CD8-positive, alpha-beta memory T cell (primary cell): Measurements from ENCODE around the gene SLC37A1. TPM values are rescaled to one million over a fixed set of nuclear protein-coding genes. Genes with fewer than 3 reads are reported as not detected.

Experiments
- CTCF ChIA-PET: fragments of 350-600 bp; sonication (Branson Sonifier 250); formaldehyde crosslinking; loops from one replicate; lab custom pipeline; 2021; ENCODE audit warnings: antibody characterized with exemption; lab: Charles Lee
- POLR2A ChIA-PET: fragments of 350-600 bp; sonication (Branson Sonifier 250); formaldehyde crosslinking; loops from one replicate; lab custom pipeline; 2021; ENCODE audit warnings: antibody characterized with exemption; lab: Charles Lee
- DNase-seq, 5 donors: peaks; one replicate each; pipeline versions ENCODE4 v3.0.0 to v3.0.0-alpha.2; 2020 to 2022; ENCODE audit warnings: mixed read lengths in 1 of 5
- H3K27ac ChIP-seq: one replicate; pipeline ENCODE4 v1.7.0; 2013; ENCODE audit warnings: low read depth, mild to moderate bottlenecking, low read length, moderate library complexity
- H3K27me3 ChIP-seq: 2 replicates; pipeline ENCODE4 v1.7.0; 2013; ENCODE audit warnings: low read length, mild to moderate bottlenecking; ENCODE audit not compliant: insufficient read depth, poor library complexity, severe bottlenecking
- H3K36me3 ChIP-seq: 2 replicates; pipeline ENCODE4 v1.7.0; 2013; ENCODE audit warnings: mild to moderate bottlenecking, low read length, moderate library complexity; ENCODE audit not compliant: insufficient read depth
- H3K4me1 ChIP-seq: 2 replicates; pipeline ENCODE4 v1.7.0; 2013; ENCODE audit warnings: mild to moderate bottlenecking, low read length, moderate library complexity; ENCODE audit not compliant: insufficient read depth
- H3K4me3 ChIP-seq: 2 replicates; pipeline ENCODE4 v1.7.0; 2013; ENCODE audit warnings: mild to moderate bottlenecking, low read length
- H3K9me3 ChIP-seq: 2 replicates; pipeline ENCODE4 v1.7.0; 2013; ENCODE audit warnings: mild to moderate bottlenecking, low read length
- H3K27ac Mint-ChIP-seq, 8 donors: one replicate each; pipeline ENCODE4 v1.8.0; 2020 to 2021; ENCODE audit warnings: mixed read lengths in 8 of 8, mild to moderate bottlenecking in 6 of 8, inconsistent platforms in 3 of 8, moderate library complexity in 3 of 8
- H3K27me3 Mint-ChIP-seq, 2 donors: one replicate each; pipeline ENCODE4 v1.8.0; 2020 to 2021; ENCODE audit warnings: mixed read lengths in 2 of 2, mild to moderate bottlenecking in 1 of 2, moderate library complexity in 1 of 2
- H3K36me3 Mint-ChIP-seq, 3 donors: one replicate each; pipeline ENCODE4 v1.8.0; 2020 to 2021; ENCODE audit warnings: mixed read lengths in 3 of 3, inconsistent platforms in 1 of 3, mild to moderate bottlenecking in 1 of 3
- H3K4me1 Mint-ChIP-seq, 3 donors: one replicate each; pipeline ENCODE4 v1.8.0; 2020 to 2021; ENCODE audit warnings: mixed read lengths in 3 of 3, inconsistent platforms in 1 of 3, mild to moderate bottlenecking in 1 of 3
- H3K4me3 Mint-ChIP-seq, 7 donors: one replicate each; pipeline ENCODE4 v1.8.0; 2020 to 2021; ENCODE audit warnings: mixed read lengths in 7 of 7, mild to moderate bottlenecking in 6 of 7, moderate library complexity in 4 of 7, inconsistent platforms in 2 of 7
- H3K9me3 Mint-ChIP-seq, 5 donors: one replicate each; pipeline ENCODE4 v1.8.0; 2020 to 2022; ENCODE audit warnings: mixed read lengths in 5 of 5, mild to moderate bottlenecking in 3 of 5, moderate library complexity in 2 of 5, inconsistent platforms in 1 of 5
- polyA plus RNA-seq: library from polyadenylated mRNA; unstranded; fragments of 300-500 nt; fragmentation: Illumina TruSeq; gene quantifications from one replicate; pipeline ENCODE4 v1.2.3, GENCODE V29; 2021
- total RNA-seq, 2 experiments: library from RNA; stranded (reverse); gene quantifications; one replicate each; pipeline ENCODE4 v1.2.3, GENCODE V29; 2021

The SLC37A1 gene
- total and polyA plus RNA-seq, 3 experiments from 2014 or later = 6.5 to 16.9 (median 16.6) TPM

GRCh38 chr21:42568866-42569731, 55.4 kb downstream of the SLC37A1 start:
- no peak overlapping the region for H3K27ac Mint-ChIP-seq
- H3K4me3 Mint-ChIP-seq = no peak overlapping the region
- no peaks in the 10 kb centered on the region for H3K4me1 Mint-ChIP-seq
- Histone ChIP-seq H3K27ac (no peak overlapping the region), H3K27me3 (no peaks in the 10 kb centered on the region), H3K36me3 (no peaks in the 10 kb centered on the region), H3K9me3 (no peaks in the 10 kb centered on the region), H3K4me3 (no peak overlapping the region), H3K4me1 (no peaks in the 10 kb centered on the region)
- H3K9me3 Mint-ChIP-seq = no peaks in the 10 kb centered on the region
- ChIA-PET CTCF (interaction anchor here (1.4 kb wide), 1 partner anchor 24 kb away, joined by 3 read pairs; no protein-coding TSS in a partner anchor), POLR2A (no interaction called here)
- peaks cover 0 to 88% (median 12%) of the 10 kb centered on the region in 3 donors for H3K36me3 Mint-ChIP-seq
- peak in 1 of 5 donors; percentile 31 for DNase-seq
- no peaks in the 10 kb centered on the region for H3K27me3 Mint-ChIP-seq

- Histone ChIP-seq H3K27me3 (no peaks in the 10 kb centered on the region), H3K4me1 (no peaks in the 10 kb centered on the region), H3K27ac (no peak overlapping the region), H3K9me3 (no peaks in the 10 kb centered on the region), H3K4me3 (no peak overlapping the region), H3K36me3 (no peaks in the 10 kb centered on the region)
- no peak overlapping the region for H3K4me3 Mint-ChIP-seq
- no peak for DNase-seq
- ChIA-PET POLR2A (no interaction called here), CTCF (interaction anchor here (1.4 kb wide), 1 partner anchor 23 kb away, joined by 3 read pairs; no protein-coding TSS in a partner anchor)
- H3K4me1 Mint-ChIP-seq = no peaks in the 10 kb centered on the region
- H3K36me3 Mint-ChIP-seq = peaks cover 2 to 90% (median 12%) of the 10 kb centered on the region in 3 donors
- no peaks in the 10 kb centered on the region for H3K27me3 Mint-ChIP-seq
- peak overlapping the region in 1 of 8 donors; percentile 81 for H3K27ac Mint-ChIP-seq
- H3K9me3 Mint-ChIP-seq = no peaks in the 10 kb centered on the region
These were observed 56.2 kb downstream of the SLC37A1 start for GRCh38 chr21:42569732-42570301.

GRCh38 chr21:42570362-42570761, 56.7 kb downstream of the SLC37A1 start:
- no peaks in the 10 kb centered on the region for H3K9me3 Mint-ChIP-seq
- no peaks in the 10 kb centered on the region for H3K4me1 ChIP-seq
- ChIA-PET CTCF (interaction anchor here (1.4 kb wide), 1 partner anchor 22 kb away, joined by 3 read pairs; no protein-coding TSS in a partner anchor), POLR2A (no interaction called here)
- H3K9me3 ChIP-seq = no peaks in the 10 kb centered on the region
- no peaks in the 10 kb centered on the region for H3K36me3 ChIP-seq
- DNase-seq = no peak
- no peak overlapping the region for H3K27ac ChIP-seq
- H3K27me3 ChIP-seq = no peaks in the 10 kb centered on the region
- no peak overlapping the region for H3K4me3 Mint-ChIP-seq
- no peak overlapping the region for H3K27ac Mint-ChIP-seq
- no peaks in the 10 kb centered on the region for H3K27me3 Mint-ChIP-seq
- H3K4me1 Mint-ChIP-seq = no peaks in the 10 kb centered on the region
- peaks cover 6 to 90% (median 12%) of the 10 kb centered on the region in 3 donors for H3K36me3 Mint-ChIP-seq
- no peak overlapping the region for H3K4me3 ChIP-seq

GRCh38 chr21:42570841-42571387, 57.3 kb downstream of the SLC37A1 start:
- Mint-ChIP-seq H3K4me3 (no peak overlapping the region), H3K4me1 (no peaks in the 10 kb centered on the region), H3K9me3 (peaks cover 0 to 5% (median under 1%) of the 10 kb centered on the region in 5 donors), H3K27me3 (no peaks in the 10 kb centered on the region), H3K27ac (peak overlapping the region in 1 of 8 donors; percentile 21), H3K36me3 (peaks cover 11 to 90% (median 17%) of the 10 kb centered on the region in 3 donors)
- Histone ChIP-seq H3K4me3 (no peak overlapping the region), H3K36me3 (no peaks in the 10 kb centered on the region), H3K27me3 (no peaks in the 10 kb centered on the region), H3K27ac (no peak overlapping the region), H3K9me3 (no peaks in the 10 kb centered on the region), H3K4me1 (no peaks in the 10 kb centered on the region)
- CTCF ChIA-PET = interaction anchor here (1.4 kb wide), 1 partner anchor 22 kb away, joined by 3 read pairs; no protein-coding TSS in a partner anchor
- no peak for DNase-seq
- POLR2A ChIA-PET = no interaction called here

GRCh38 chr21:42571391-42572150, 57.9 kb downstream of the SLC37A1 start:
- H3K4me1 Mint-ChIP-seq = no peaks in the 10 kb centered on the region
- H3K9me3 Mint-ChIP-seq = peaks cover 0 to 11% (median 6%) of the 10 kb centered on the region in 5 donors
- no peak overlapping the region for H3K4me3 ChIP-seq
- no peak overlapping the region for H3K27ac ChIP-seq
- ChIA-PET CTCF (no interaction called here), POLR2A (no interaction called here)
- no peak overlapping the region for H3K4me3 Mint-ChIP-seq
- H3K36me3 ChIP-seq = no peaks in the 10 kb centered on the region
- H3K27ac Mint-ChIP-seq = peak overlapping the region in 1 of 8 donors; percentile 38
- no peaks in the 10 kb centered on the region for H3K9me3 ChIP-seq
- no peaks in the 10 kb centered on the region for H3K4me1 ChIP-seq
- H3K27me3 Mint-ChIP-seq = no peaks in the 10 kb centered on the region
- no peaks in the 10 kb centered on the region for H3K27me3 ChIP-seq
- no peak for DNase-seq
- peaks cover 18 to 92% (median 21%) of the 10 kb centered on the region in 3 donors for H3K36me3 Mint-ChIP-seq

GRCh38 chr21:42572906-42573495, 59.3 kb downstream of the SLC37A1 start:
- Histone ChIP-seq H3K27ac (no peak overlapping the region), H3K27me3 (no peaks in the 10 kb centered on the region), H3K4me1 (no peaks in the 10 kb centered on the region), H3K9me3 (no peaks in the 10 kb centered on the region), H3K36me3 (no peaks in the 10 kb centered on the region), H3K4me3 (no peak overlapping the region)
- H3K36me3 Mint-ChIP-seq = peaks cover 25 to 87% (median 25%) of the 10 kb centered on the region in 3 donors
- DNase-seq = peak in 1 of 5 donors; percentile 41
- no peaks in the 10 kb centered on the region for H3K4me1 Mint-ChIP-seq
- ChIA-PET POLR2A (no interaction called here), CTCF (interaction anchor here (0.6 kb wide), 1 partner anchor 12 kb away, joined by 3 read pairs; no protein-coding TSS in a partner anchor)
- H3K9me3 Mint-ChIP-seq = peaks cover 0 to 15% (median 7%) of the 10 kb centered on the region in 5 donors
- no peak overlapping the region for H3K27ac Mint-ChIP-seq
- no peaks in the 10 kb centered on the region for H3K27me3 Mint-ChIP-seq
- H3K4me3 Mint-ChIP-seq = no peak overlapping the region

- no peak overlapping the region for H3K27ac ChIP-seq
- no peaks in the 10 kb centered on the region for H3K27me3 Mint-ChIP-seq
- no peaks in the 10 kb centered on the region for H3K9me3 ChIP-seq
- H3K27ac Mint-ChIP-seq = no peak overlapping the region
- H3K36me3 ChIP-seq = no peaks in the 10 kb centered on the region
- H3K36me3 Mint-ChIP-seq = peaks cover 25 to 78% (median 26%) of the 10 kb centered on the region in 3 donors
- no peak overlapping the region for H3K4me3 ChIP-seq
- no peaks in the 10 kb centered on the region for H3K4me1 ChIP-seq
- H3K9me3 Mint-ChIP-seq = peaks cover 0 to 15% (median 7%) of the 10 kb centered on the region in 5 donors
- ChIA-PET POLR2A (no interaction called here), CTCF (no interaction called here)
- H3K27me3 ChIP-seq = no peaks in the 10 kb centered on the region
- H3K4me1 Mint-ChIP-seq = no peaks in the 10 kb centered on the region
- DNase-seq = peak in 1 of 5 donors; percentile 17
- H3K4me3 Mint-ChIP-seq = no peak overlapping the region
These were observed 60.8 kb downstream of the SLC37A1 start for GRCh38 chr21:42574234-42575027.
